Endodermal cell (in vitro differentiated cells): ENCODE data around the gene SNTB2. TPM values are rescaled to one million over a fixed set of nuclear protein-coding genes. Genes with fewer than 3 reads are reported as not detected.
A peak's percentile ranks its signal among the peaks of the same experiment; 100 is the strongest.
"Not testable (repeated sequence)": the region's sequence is repeated elsewhere in the genome, so short reads cannot be mapped to it uniquely, and the experiment has no call there.

Experiments used
- DNase-seq: peaks from one replicate; pipeline ENCODE4 v3.0.0-alpha.2; 2017
- H3K27ac ChIP-seq: 2 replicates; pipeline ENCODE4 v1.5.1; 2013; ENCODE audit warnings: mild to moderate bottlenecking, low read depth, low read length, moderate library complexity
- H3K27me3 ChIP-seq: 2 replicates; pipeline ENCODE4 v1.6.1; 2013; ENCODE audit warnings: mild to moderate bottlenecking, low read length, moderate library complexity; ENCODE audit not compliant: insufficient read depth, control insufficient read depth, poor library complexity, severe bottlenecking
- H3K36me3 ChIP-seq: 2 replicates; pipeline ENCODE4 v1.7.0; 2013; ENCODE audit warnings: mild to moderate bottlenecking, low read length, moderate library complexity; ENCODE audit not compliant: control insufficient read depth, insufficient read depth
- H3K4me1 ChIP-seq: one replicate; pipeline ENCODE4 v1.7.0; 2013; ENCODE audit warnings: low read length; ENCODE audit not compliant: control insufficient read depth, insufficient read depth
- H3K4me3 ChIP-seq: 2 replicates; pipeline ENCODE4 v1.5.1; 2013; ENCODE audit warnings: mild to moderate bottlenecking, low read length, moderate library complexity
- H3K9ac ChIP-seq: 2 replicates; pipeline ENCODE4 v1.6.1; 2013; ENCODE audit warnings: mild to moderate bottlenecking, low read length, moderate library complexity; ENCODE audit not compliant: poor library complexity, severe bottlenecking; ENCODE audit errors: extremely low read depth
- H3K9me3 ChIP-seq: 2 replicates; pipeline ENCODE4 v1.6.1; 2013; ENCODE audit warnings: mild to moderate bottlenecking, low read length, moderate library complexity; ENCODE audit not compliant: control insufficient read depth
- H3K27ac Mint-ChIP-seq: 2 replicates; pipeline ENCODE4 v1.8.0; 2020; ENCODE audit warnings: mixed read lengths
- H3K27me3 Mint-ChIP-seq: 2 replicates; pipeline ENCODE4 v1.8.0; 2021; ENCODE audit warnings: mild to moderate bottlenecking, mixed read lengths; ENCODE audit not compliant: insufficient read depth
- H3K36me3 Mint-ChIP-seq: 2 replicates; pipeline ENCODE4 v1.8.0; 2020; ENCODE audit warnings: low read depth, mixed read lengths
- H3K4me1 Mint-ChIP-seq: 2 replicates; pipeline ENCODE4 v1.8.0; 2020; ENCODE audit warnings: mixed read lengths
- H3K4me3 Mint-ChIP-seq: 2 replicates; pipeline ENCODE4 v1.8.0; 2020; ENCODE audit warnings: mild to moderate bottlenecking, moderate library complexity, mixed read lengths
- H3K9me3 Mint-ChIP-seq: 2 replicates; pipeline ENCODE4 v1.8.0; 2020; ENCODE audit warnings: mild to moderate bottlenecking, mixed read lengths
- WGBS, 2 experiments: methylation state at CpG; one replicate each; pipeline versions ENCODE4 v1.1.5 to v1.1.7; 2013; ENCODE audit warnings: missing lambda C conversion rate in 2 of 2, mixed read lengths in 1 of 2; ENCODE audit not compliant: insufficient coverage in 1 of 2, insufficient read length in 1 of 2; 5-methylcytosine and 5-hydroxymethylcytosine counted together
- total RNA-seq, 2 donors: library from RNA; stranded (reverse); fragmentation: NEBNext Ultra II Directional in 1 of 2; extraction: Animal tissue kit (Norgen Biotek cat#: 25700) in 1 of 2; gene quantifications; 2 replicates in 1 of 2; 3 replicates in 1 of 2; pipeline ENCODE4 v1.2.1, GENCODE V29; 2021
- TF ChIP-seq, protein P1 (sequence below): fragments of 200-600 bp; sonication (generic); conservative IDR thresholded peaks from 2 replicates; pipeline ENCODE4 v1.5.0; 2021; ENCODE audit warnings: antibody characterized with exemption, mild to moderate bottlenecking

The SNTB2 gene
- total RNA-seq, 2 donors from 2014 or later = 15.4 to 24.1 TPM

DNA sequence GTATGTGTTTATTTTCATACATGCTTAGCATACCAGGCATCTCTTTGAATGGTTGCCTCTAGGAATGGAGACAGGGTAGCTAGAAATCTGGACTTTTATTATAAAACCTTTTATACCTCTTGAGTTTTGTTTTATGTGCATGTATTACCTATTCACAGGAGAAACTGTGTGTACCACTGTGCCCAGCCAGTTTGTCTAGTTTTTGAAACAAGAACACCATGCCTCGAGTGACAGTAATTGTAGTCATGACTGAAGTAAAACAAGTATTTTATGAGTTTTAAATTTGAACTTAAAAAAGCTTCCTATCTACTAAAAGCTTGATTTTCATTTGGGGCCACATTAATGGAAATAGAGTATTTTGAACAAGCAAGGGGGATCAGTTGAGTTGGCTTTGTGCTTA, 57.4 kb downstream of the SNTB2 start:
- Mint-ChIP-seq H3K27ac (no peak overlapping the region), H3K4me3 (no peak overlapping the region), H3K27me3 (no peaks in the 10 kb centered on the region), H3K36me3 (peaks cover 18% of the 10 kb centered on the region), H3K4me1 (peaks cover 5% of the 10 kb centered on the region), H3K9me3 (no peaks in the 10 kb centered on the region)
- peaks cover 13% of the 10 kb centered on the region for H3K36me3 ChIP-seq
- H3K4me3 ChIP-seq = no peak overlapping the region
- no peaks in the 10 kb centered on the region for H3K4me1 ChIP-seq
- no peak for DNase-seq
- 89% methylated on average over 1 of the region's 1 CpG; no CpG with 5 or more reads in 1 of the 2 experiments for WGBS, 2 experiments
- no peak overlapping the region for H3K9ac ChIP-seq
- TF ChIP-seq, protein P1, sequence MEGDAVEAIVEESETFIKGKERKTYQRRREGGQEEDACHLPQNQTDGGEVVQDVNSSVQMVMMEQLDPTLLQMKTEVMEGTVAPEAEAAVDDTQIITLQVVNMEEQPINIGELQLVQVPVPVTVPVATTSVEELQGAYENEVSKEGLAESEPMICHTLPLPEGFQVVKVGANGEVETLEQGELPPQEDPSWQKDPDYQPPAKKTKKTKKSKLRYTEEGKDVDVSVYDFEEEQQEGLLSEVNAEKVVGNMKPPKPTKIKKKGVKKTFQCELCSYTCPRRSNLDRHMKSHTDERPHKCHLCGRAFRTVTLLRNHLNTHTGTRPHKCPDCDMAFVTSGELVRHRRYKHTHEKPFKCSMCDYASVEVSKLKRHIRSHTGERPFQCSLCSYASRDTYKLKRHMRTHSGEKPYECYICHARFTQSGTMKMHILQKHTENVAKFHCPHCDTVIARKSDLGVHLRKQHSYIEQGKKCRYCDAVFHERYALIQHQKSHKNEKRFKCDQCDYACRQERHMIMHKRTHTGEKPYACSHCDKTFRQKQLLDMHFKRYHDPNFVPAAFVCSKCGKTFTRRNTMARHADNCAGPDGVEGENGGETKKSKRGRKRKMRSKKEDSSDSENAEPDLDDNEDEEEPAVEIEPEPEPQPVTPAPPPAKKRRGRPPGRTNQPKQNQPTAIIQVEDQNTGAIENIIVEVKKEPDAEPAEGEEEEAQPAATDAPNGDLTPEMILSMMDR = no peak
- H3K27ac ChIP-seq = no peak overlapping the region
- H3K27me3 ChIP-seq = no peaks in the 10 kb centered on the region
- no peaks in the 10 kb centered on the region for H3K9me3 ChIP-seq

DNA sequence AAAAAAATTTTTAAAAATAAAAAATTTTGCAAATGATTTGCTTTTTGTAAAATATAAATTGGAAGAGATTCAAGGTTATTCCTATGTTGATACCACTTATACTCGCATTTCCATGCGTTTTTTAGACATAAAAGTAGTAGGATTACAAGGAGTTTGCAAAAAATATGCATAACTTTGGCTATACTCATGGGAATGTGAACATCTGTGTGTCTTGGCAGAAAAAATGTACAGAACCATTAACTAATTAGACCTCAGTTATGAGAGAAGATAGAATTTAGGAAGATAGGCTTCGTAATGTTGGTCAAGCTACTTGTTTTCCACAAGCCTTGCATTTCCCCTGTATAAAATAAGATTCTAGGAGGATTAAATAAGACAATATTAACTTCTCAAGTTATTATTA, 63.1 kb downstream of the SNTB2 start:
- Mint-ChIP-seq H3K27ac (no peak overlapping the region), H3K4me1 (no peaks in the 10 kb centered on the region), H3K4me3 (no peak overlapping the region), H3K9me3 (no peaks in the 10 kb centered on the region), H3K36me3 (peaks cover 33% of the 10 kb centered on the region), H3K27me3 (no peaks in the 10 kb centered on the region)
- Histone ChIP-seq H3K36me3 (peaks cover 20% of the 10 kb centered on the region), H3K4me1 (no peaks in the 10 kb centered on the region), H3K27ac (no peak overlapping the region), H3K4me3 (no peak overlapping the region), H3K27me3 (no peaks in the 10 kb centered on the region), H3K9ac (no peak overlapping the region), H3K9me3 (no peaks in the 10 kb centered on the region)
- 100% methylated on average over 3 of the region's 3 CpGs; no CpG with 5 or more reads in 1 of the 2 experiments for WGBS, 2 experiments
- DNase-seq = no peak
- TF ChIP-seq, protein P1 = no peak

DNA sequence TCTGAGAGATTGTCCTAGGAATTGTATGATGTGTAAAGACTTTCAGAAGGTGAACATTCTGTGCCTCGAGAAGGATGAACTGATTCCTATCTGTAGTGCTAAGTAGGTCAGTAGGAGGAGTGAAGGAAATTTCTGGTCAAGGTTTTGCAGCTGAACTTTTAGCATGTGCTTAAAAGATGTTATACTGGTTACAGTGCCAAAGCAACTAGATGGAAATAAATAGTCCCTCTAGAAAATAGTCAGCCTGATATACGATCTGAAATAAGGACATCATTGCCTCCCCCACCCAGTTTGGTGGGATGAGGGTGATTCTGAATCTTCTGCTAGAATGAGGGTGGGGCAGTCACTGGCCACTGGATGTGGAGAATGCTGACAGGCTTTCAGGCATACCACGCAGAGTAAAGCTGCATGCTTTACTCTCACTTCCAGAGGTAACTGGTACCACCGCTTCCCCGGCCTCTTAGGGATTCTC, 66.9 kb downstream of the SNTB2 start:
- Mint-ChIP-seq H3K27ac (peak overlapping the region; percentile 0), H3K27me3 (no peaks in the 10 kb centered on the region), H3K9me3 (no peaks in the 10 kb centered on the region), H3K4me3 (no peak overlapping the region), H3K4me1 (no peaks in the 10 kb centered on the region), H3K36me3 (peaks cover 24% of the 10 kb centered on the region)
- no peak overlapping the region for H3K4me3 ChIP-seq
- no peaks in the 10 kb centered on the region for H3K27me3 ChIP-seq
- DNase-seq = no peak
- no peak overlapping the region for H3K9ac ChIP-seq
- no peak overlapping the region for H3K27ac ChIP-seq
- H3K4me1 ChIP-seq = no peaks in the 10 kb centered on the region
- WGBS, 2 experiments = 96 to 98% methylated on average over 4 to 5 of the region's 5 CpGs
- TF ChIP-seq, protein P1 = no peak
- H3K36me3 ChIP-seq = peaks cover 7% of the 10 kb centered on the region
- no peaks in the 10 kb centered on the region for H3K9me3 ChIP-seq

DNA sequence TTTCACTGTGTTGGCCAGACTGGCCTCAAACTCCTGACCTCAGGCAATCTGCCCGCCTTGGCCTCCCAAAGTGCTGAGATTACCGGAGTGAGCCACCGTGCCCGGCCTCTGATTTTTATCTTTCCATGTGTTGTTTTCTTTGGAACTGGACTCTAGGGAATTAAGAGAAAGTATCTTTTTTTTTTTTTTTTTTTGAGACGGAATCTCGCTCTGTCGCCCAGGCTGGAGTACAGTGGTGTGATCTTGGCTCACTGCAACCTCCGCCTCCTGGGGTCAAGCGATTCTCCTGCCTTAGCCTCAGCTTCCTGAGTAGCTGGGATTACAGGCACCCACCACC, 72.4 kb downstream of the SNTB2 start:
- not testable (repeated sequence) for H3K9me3 Mint-ChIP-seq, H3K27ac ChIP-seq, H3K4me3 Mint-ChIP-seq, H3K4me1 ChIP-seq, H3K4me1 Mint-ChIP-seq, H3K27ac Mint-ChIP-seq, H3K27me3 ChIP-seq, H3K4me3 ChIP-seq, H3K27me3 Mint-ChIP-seq, DNase-seq, H3K9me3 ChIP-seq, H3K9ac ChIP-seq
- peaks cover 24% of the 10 kb centered on the region for H3K36me3 ChIP-seq
- H3K36me3 Mint-ChIP-seq = peaks cover 24% of the 10 kb centered on the region
- 95 to 98% methylated on average over 4 to 9 of the region's 9 CpGs for WGBS, 2 experiments
